ENCODE data around the gene SYTL1.
A peak's percentile ranks its signal among the peaks of the same experiment; 100 is the strongest.

The SYTL1 gene

DNA sequence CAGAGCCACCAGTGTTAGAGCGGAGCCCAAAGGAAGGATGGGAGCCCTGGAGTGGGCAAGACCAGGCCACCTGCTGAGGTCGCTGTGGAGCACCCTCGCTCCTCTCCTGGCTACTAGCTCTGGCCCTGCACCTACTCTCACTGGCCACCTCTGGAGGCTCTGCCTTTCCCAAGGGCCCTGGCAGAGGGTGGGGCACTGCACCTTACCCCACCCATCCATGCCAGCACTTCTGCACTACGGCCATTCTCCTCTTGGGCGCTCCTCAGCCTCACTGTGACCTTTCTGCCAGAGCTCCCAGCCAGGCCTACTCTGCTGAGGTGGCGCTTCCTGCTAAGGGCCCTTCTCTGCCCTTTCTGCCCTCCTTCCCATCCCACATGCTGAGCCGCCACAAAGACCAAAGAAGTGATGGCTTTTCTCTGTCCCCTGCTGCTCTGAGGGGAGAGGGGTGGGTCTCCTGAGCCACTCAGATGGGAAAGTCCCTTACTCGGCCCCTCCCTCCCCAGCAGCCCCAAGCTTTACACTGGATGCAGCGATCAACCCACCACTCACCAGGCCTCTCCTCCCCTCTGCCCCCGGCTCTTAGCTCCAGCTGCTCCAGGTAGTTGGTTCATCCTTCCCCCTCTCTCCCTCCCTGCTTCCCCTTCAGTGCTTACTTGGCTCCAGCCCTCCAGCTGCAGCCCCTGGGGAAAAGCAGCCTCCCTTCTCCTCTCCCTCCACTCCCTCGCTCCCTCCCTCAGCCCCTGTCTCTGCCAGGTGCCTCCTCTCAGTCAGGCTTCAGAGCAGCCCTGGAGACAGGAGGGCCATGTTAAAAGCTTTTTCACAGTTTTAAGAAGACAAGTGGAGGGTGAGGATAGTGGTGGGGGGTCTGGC is 34.7 kb upstream of the SYTL1 start:
- no peaks in the 10 kb centered on the region for H3K4me1 Mint-ChIP-seq
- peak overlapping the region in 1 of 2 donors; percentile 63 for H3K27ac Mint-ChIP-seq

DNA sequence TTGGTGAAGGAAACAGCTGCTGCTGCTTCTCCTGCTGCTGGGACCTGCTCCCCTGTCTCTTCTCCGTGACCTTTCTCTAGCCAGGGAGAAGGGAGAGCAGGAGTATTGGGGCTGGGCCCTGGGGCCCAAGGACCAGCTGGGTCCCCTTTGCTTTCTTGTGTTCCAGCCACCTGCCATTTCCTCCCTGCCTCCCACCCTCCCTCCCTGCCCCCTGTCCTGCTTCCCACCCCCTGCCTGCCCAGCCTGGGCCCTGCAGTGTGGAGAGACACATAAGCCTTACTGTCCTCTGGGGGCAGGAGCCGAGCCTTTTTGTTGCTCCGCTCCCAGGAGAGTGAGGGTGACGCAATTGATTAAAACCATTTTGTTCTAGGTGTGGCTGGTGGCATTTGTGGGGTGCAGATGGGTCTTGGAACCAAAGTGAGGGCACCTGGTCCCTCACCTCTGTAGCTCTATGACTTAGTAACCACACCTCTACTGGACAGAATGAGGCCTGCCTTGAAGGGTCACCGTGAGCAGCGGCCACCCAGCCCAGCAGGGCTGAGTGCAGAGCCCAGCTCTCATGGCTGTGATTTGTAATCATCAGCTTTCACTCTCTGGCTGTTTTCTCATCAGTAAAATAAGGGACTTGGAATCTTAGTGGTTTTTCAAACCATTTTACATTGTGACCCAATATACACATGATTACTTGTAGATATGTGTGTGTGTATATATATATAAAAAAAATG is 33.8 kb upstream of the SYTL1 start:
- H3K27me3 Mint-ChIP-seq, result no peaks in the 10 kb centered on the region
- H3K4me1 Mint-ChIP-seq, result no peaks in the 10 kb centered on the region
- no peak for ATAC-seq

More for the DNA sequence above, 34.7 kb upstream of the SYTL1 start:
- DNase-seq (no peak), ATAC-seq (no peak)
- Mint-ChIP-seq H3K27me3 (no peaks in the 10 kb centered on the region), H3K9me3 (no peaks in the 10 kb centered on the region), H3K4me3 (no peak overlapping the region)

GRCh38 chr1:27314169-27314568 is 27.7 kb upstream of the SYTL1 start:
- DNase-seq (no peak), ATAC-seq (no peak)
- H3K9me3 Mint-ChIP-seq, result no peaks in the 10 kb centered on the region
- no peak overlapping the region for H3K27ac Mint-ChIP-seq
- H3K27me3 Mint-ChIP-seq, result no peaks in the 10 kb centered on the region
- H3K4me1 Mint-ChIP-seq, result no peaks in the 10 kb centered on the region
- no peak overlapping the region for H3K4me3 Mint-ChIP-seq

More for the DNA sequence above, 33.8 kb upstream of the SYTL1 start:
- Mint-ChIP-seq H3K9me3 (no peaks in the 10 kb centered on the region), H3K27ac (no peak overlapping the region), H3K4me3 (no peak overlapping the region)
- DNase-seq, result no peak

- Mint-ChIP-seq H3K4me3 (no peak overlapping the region), H3K4me1 (no peaks in the 10 kb centered on the region), H3K27ac (no peak overlapping the region), H3K9me3 (no peaks in the 10 kb centered on the region), H3K27me3 (no peaks in the 10 kb centered on the region)
- DNase-seq (no peak), ATAC-seq (no peak)
Measured at GRCh38 chr1:27314737-27315136, 27.1 kb upstream of the SYTL1 start.

- no peak for ATAC-seq
- H3K9me3 Mint-ChIP-seq, result no peaks in the 10 kb centered on the region
- DNase-seq, result no peak
Measured at GRCh38 chr1:27316860-27317259, 25.0 kb upstream of the SYTL1 start.

DNA sequence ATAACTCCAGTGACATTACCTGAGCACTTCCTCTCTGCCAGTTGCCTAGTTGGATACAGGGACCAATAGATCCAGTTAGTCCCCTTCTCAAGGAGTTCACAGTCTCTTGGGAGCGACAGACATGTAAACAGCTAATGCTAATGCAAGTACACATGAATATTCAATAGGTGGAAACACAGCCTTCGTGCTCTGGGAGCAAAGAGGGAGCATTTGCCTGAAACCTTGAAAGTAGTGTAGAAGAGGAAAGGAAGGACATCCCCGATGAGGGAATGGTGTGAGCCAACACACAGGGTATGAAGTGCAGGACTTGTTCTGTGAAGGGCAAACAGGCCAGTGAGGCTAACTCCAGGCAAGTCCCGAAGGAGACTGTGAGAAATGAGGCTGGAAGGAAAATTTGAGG is 23.7 kb upstream of the SYTL1 start:
- Mint-ChIP-seq H3K4me1 (no peaks in the 10 kb centered on the region), H3K4me3 (no peak overlapping the region), H3K27ac (no peak overlapping the region), H3K9me3 (no peaks in the 10 kb centered on the region), H3K27me3 (no peaks in the 10 kb centered on the region)
- ATAC-seq (no peak), DNase-seq (no peak)

More at GRCh38 chr1:27316860-27317259, 25.0 kb upstream of the SYTL1 start:
- Mint-ChIP-seq H3K4me3 (no peak overlapping the region), H3K27ac (no peak overlapping the region), H3K4me1 (no peaks in the 10 kb centered on the region), H3K27me3 (no peaks in the 10 kb centered on the region)

- H3K27ac Mint-ChIP-seq, result no peak overlapping the region
- no peaks in the 10 kb centered on the region for H3K27me3 Mint-ChIP-seq
Measured at GRCh38 chr1:27318596-27318995, 23.2 kb upstream of the SYTL1 start.

GRCh38 chr1:27321813-27322568 is 19.8 kb upstream of the SYTL1 start, which contains the start of gene TMEM222:
TMEM222 (plus strand) TSS chr1:27322163; CDS start chr1:27322198, 35 bp downstream.
- Mint-ChIP-seq H3K4me1 (peaks cover 34% of the 10 kb centered on the region), H3K4me3 (peak within 1 kb of the TSS; percentile 93 to 99), H3K27ac (peak within 1 kb of the TSS; percentile 96 to 97), H3K27me3 (no peaks in the 10 kb centered on the region), H3K9me3 (no peaks in the 10 kb centered on the region)
- ATAC-seq (peak; percentile 98), DNase-seq (peak; percentile 98)

More at GRCh38 chr1:27318596-27318995, 23.2 kb upstream of the SYTL1 start:
- no peak for ATAC-seq
- H3K4me3 Mint-ChIP-seq, result no peak overlapping the region
- peaks cover 3% of the 10 kb centered on the region for H3K4me1 Mint-ChIP-seq
- no peak for DNase-seq
- H3K9me3 Mint-ChIP-seq, result no peaks in the 10 kb centered on the region

DNA sequence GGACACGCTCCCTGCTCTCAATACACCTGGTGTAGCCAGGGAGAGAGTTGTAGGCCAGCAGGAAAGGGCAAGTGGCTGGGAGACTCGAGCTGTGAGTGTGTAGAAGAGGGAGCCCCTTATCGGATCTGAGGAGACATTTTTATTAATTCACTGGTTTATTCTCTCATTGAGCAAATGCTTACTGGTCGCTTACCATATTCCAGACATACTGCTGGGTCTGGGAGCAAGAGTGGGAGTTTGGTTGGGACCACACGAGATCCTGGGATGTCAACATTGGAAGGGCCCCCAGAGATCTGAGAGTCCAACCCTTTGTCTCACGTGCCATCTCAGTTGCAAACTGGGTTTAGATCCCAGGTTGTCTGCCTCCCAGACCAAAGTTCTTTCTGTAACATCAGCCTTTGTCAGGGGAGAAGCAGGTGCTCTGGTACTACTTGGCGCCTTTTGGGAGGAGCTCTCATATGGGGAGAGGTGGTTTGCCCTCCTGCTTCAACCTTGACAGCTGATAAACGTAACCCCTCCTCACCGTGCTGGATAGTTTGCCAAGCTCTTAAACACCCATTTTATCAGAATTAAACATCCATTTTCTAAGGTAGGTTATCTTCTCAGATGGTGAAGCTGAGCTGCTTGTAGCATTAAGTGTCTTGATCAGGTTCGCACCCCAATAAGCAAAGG is 19.1 kb upstream of the SYTL1 start:
- no peak for ATAC-seq
- Mint-ChIP-seq H3K4me1 (peaks cover 36% of the 10 kb centered on the region), H3K27me3 (no peaks in the 10 kb centered on the region), H3K27ac (peak overlapping the region; percentile 96 to 97), H3K4me3 (peak overlapping the region; percentile 93 to 99), H3K9me3 (no peaks in the 10 kb centered on the region)
- DNase-seq, result no peak

DNA sequence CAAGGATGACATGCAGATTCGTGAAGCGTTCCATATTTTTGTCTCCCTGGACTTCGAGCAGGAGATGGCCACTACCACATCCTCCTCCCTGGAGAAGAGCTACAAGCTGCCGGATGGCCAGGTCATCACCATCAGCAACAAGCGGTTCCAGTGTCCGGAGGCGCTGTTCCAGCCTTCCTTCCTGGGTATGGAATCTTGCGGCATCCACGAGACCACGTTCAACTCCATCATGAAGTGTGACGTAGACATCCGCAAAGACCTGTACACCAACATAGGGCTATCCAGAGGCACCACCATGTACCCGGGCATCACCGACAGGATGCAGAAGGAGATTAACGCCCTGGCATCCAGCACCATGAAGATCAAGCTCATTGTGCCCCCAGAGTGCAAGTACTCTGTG is 16.5 kb upstream of the SYTL1 start:
- Mint-ChIP-seq H3K4me3 (no peak overlapping the region), H3K27ac (no peak overlapping the region), H3K27me3 (no peaks in the 10 kb centered on the region), H3K9me3 (no peaks in the 10 kb centered on the region), H3K4me1 (peaks cover 55% of the 10 kb centered on the region)
- ATAC-seq (no peak), DNase-seq (no peak)

- ATAC-seq, result no peak
- H3K4me1 Mint-ChIP-seq, result peaks cover 67% of the 10 kb centered on the region
- H3K27me3 Mint-ChIP-seq, result no peaks in the 10 kb centered on the region
- H3K27ac Mint-ChIP-seq, result peak overlapping the region; percentile 20 to 74
- DNase-seq, result no peak
- H3K4me3 Mint-ChIP-seq, result no peak overlapping the region
- H3K9me3 Mint-ChIP-seq, result no peaks in the 10 kb centered on the region
Measured at GRCh38 chr1:27327964-27328363, 13.9 kb upstream of the SYTL1 start.

- Mint-ChIP-seq H3K4me3 (no peak overlapping the region), H3K9me3 (no peaks in the 10 kb centered on the region), H3K27ac (peak overlapping the region; percentile 45 to 69), H3K4me1 (peaks cover 45% of the 10 kb centered on the region), H3K27me3 (no peaks in the 10 kb centered on the region)
- no peak for DNase-seq
- no peak for ATAC-seq
Measured at GRCh38 chr1:27330786-27331185, 11.0 kb upstream of the SYTL1 start.

DNA sequence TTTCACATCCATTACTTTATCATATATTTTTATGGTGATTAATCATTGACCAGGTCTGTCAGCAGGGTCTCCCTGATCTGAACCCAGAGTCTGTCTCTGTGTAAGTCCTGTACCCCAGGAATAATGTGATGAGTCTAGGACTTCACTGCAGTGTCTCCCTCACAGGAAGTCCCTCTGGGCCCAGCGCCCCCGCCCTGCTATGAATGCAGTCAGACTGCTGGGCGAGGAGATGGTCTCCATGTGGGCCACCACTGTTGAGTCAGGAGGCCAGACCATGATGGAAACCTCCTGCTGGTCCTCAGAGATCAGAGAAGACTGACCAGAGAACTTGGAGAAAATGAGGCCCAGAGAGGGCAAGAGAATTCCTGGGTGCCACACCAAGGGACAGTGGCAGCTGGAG is 10.4 kb upstream of the SYTL1 start:
- no peak for ATAC-seq
- Mint-ChIP-seq H3K27ac (peak overlapping the region in 1 of 2 donors; percentile 13), H3K27me3 (no peaks in the 10 kb centered on the region), H3K4me1 (peaks cover 39% of the 10 kb centered on the region), H3K9me3 (no peaks in the 10 kb centered on the region), H3K4me3 (no peak overlapping the region)
- DNase-seq, result no peak

DNA sequence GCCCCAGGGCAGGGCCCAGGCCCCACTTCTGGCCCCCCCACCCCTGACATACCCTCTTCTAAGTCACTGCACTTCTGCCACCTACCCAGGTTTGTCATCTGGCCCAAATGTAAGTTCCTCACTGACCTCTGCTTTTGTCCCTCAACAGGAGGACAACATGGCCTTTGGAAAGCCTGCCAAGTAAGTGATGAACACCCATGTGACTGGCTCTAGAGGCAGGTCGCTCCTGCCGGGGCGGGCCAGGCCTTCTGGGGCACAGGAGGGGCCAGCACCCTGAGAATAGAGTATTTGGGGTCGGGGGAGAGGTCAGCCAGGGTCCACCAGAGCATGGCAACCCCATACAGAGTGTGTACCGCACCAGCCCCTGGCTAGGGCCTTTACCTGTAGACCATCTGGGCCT is 9.9 kb upstream of the SYTL1 start:
- H3K27ac Mint-ChIP-seq, result no peak overlapping the region
- no peak for ATAC-seq

More for the DNA sequence above, 9.9 kb upstream of the SYTL1 start:
- no peak for DNase-seq
- no peak overlapping the region for H3K4me3 Mint-ChIP-seq
- H3K4me1 Mint-ChIP-seq, result peaks cover 35% of the 10 kb centered on the region
- no peaks in the 10 kb centered on the region for H3K9me3 Mint-ChIP-seq
- no peaks in the 10 kb centered on the region for H3K27me3 Mint-ChIP-seq

All from stimulated activated naive CD8-positive, alpha-beta T cell treated with anti-CD3 and anti-CD28 coated beads, Interleukin-15, amount 100 ng/mL, for 72 hours (primary cell).